ENCODE results near the gene SCN9A.
A peak's percentile ranks its signal among the peaks of the same experiment; 100 is the strongest.
"Not testable (repeated sequence)": the region's sequence is repeated elsewhere in the genome, so short reads cannot be mapped to it uniquely, and the experiment has no call there.

Gene SCN9A

DNA sequence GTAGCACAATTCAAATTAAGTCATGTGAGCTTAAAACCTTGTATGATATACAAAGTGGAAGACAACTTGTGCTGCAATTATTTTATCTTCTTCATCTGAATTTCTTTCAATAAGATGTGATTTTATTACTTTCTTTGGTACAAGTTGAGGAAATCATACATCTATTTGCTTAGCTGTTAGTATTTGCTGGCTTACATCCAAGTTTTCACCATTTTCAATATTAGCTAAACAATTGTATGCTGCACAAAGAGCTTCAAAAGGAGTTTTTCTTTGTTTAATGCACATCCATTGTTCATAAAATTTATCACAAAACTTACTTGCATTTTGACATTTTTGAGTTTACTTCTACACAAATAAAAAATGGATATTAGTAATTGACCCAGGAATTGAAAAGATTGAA lies 40.9 kb downstream of the SCN9A start:
- no peak for DNase-seq (ENCODE audit: low spot score)

DNA sequence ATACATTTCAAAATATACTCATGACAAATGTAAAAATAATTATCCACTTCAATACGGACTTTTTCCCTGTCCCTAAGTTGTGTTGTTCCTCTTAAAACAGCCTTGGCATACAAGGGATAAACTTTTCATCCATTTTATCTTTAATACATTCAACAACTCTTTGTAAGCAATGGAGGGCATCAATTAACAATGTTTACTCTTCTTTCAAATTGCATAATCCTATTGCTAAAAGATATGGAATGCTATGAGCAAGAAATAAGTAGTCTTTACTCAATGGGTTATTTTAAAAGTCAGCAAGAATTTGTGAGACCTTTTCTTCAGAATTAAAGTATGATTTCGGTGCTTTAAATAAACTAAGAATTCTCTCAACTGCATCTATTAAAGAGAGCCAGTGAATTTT lies 41.9 kb downstream of the SCN9A start:
- DNase-seq (ENCODE audit: low spot score) = peak; percentile 4

DNA sequence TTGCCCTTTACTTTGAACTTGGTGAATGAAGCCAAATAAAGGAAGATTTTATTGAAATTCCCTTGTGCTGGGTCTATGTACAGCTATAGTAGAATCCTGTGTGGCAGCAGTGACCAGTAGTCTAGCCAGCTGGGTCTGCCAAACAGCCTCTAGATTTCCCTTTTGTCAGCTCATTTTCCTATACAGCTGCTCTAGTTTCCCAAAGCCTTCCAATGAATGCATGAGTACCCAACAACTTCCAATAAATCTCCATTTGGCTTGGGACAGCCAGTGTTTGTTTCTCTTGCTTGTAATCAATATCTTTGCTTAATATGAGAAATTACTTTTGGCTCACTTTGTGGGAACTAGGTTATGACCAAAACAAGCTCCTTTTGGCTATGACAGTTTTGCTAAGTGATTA lies 43.6 kb downstream of the SCN9A start:
- DNase-seq (ENCODE audit: low spot score) = no peak

DNA sequence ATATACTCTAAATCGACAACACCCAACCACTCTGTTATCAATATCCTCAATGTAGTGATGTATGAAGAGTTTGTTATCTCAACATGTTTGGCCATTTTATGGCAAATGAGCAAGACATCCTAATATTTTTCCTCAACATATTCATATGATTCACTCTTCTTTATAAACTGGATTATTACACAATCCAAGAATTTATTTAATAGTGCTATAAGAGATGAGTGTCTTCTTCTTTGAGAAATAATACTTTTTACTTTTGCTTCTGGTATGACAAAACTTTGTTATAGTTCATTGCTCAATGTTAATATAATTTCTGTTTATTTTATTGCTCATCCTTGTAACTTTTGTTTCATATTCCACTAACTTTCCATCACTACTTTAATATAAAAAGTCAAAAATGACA lies 44.3 kb downstream of the SCN9A start:
- no peak for DNase-seq (ENCODE audit: low spot score)

DNA sequence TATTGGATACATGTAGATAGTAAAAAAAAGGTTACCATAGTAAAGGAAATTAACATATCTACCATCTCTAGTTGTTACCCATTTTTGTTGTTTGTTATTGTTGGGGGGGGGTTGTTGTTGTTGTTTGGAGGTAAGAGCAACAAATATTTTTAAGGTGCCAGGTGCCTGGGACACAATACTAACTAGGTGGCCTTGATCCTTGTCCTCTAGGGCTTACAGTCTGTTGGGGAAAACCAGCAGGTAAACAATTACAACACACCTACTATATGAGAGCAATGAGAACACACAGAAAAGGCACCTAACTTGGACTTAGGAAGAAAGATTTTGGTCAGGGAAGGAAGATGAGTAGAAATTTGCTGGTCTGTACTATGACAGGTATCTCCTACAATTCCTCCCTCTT lies 46.3 kb downstream of the SCN9A start:
- DNase-seq (ENCODE audit: low spot score) = no peak

DNA sequence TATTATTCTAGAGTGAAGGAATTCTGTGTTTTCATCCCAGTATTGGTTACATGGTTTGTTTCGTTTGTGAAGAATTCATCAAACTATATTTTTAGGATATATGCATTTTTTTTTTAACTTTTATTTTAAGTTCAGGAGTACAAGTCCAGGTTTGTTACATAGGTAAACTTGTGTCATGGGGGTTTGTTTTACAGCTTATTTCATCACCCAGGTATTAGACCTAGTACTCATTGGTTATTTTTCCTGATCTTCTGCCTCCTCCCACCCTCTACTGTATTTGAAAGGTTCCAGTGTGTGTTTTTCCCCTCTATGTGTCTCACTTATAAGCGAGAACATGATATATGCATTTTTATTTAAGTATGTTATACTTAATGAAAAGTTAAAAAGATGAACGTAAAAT lies 47.6 kb downstream of the SCN9A start:
- no peak for DNase-seq (ENCODE audit: low spot score)

DNA sequence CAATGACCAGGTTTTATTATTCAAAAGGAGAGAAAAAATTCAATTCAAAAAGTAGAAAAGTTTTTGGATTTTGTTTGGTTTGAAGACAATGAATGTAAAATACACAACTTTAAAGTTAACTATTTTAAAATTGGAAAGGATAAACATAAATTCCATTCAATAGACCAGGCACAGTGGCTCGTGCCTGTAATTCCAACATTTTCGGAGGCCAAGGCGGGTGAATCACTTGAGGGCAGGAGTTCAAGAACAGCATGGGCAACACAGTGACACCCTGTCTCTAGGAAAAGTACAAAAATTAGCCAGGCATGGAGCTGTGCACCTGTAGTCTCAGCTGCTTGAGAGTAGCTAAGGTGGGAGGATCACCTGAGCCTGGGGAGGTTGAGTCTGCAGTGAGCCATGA lies 54.7 kb downstream of the SCN9A start:
- DNase-seq (ENCODE audit: low spot score) = no peak

DNA sequence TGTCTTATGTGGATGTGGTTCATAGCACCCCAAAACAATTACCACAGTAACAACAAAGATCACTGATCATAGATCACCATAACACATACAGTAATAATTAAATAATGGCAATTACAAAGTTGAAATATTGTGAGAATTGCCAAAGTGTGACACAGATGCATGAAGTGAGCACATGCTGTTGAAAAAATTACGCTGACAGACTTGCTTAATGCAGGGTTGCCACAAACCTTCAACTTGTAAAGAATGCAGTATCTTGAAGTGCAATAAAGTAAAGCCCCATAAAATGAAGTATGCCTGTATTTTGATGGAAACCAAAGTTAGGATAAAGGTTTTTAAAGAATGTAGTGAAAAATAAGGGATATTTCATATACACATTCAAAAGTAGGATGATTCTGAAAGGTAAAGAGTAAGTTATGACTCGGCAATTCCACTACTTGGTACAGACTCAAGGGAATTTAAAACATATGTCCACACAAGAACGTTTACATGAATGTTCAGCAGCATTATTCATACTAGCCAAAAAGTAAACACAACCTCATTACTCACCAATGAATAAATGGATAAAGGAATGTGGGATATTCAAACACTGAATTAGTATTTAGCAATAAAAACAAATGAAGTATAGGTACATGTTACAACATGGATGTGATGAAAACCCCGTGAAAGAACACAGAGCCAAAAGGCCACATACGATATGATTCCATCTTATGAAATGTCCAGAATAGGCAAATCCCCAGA lies 61.6 kb downstream of the SCN9A start:
- no peak for DNase-seq (ENCODE audit: low spot score)

DNA sequence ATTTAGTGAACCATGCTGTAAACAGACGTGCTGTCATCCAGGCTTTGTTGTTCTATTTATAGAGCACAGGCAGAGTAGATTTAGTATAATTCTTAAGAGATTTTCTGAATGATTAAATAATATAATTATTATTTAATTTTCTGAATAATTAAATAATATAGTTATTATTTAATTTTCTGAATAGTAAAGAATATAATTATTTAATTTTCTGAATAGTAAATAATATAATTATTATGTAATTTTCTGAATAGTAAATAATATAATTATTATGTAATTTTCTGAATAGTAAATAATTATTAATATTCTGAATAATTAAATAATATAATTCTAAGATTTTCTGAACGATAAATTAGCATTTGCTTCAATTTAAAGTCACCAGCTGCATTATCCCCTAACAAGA lies 62.9 kb downstream of the SCN9A start:
- not testable (repeated sequence) for DNase-seq (ENCODE audit: low spot score)

DNA sequence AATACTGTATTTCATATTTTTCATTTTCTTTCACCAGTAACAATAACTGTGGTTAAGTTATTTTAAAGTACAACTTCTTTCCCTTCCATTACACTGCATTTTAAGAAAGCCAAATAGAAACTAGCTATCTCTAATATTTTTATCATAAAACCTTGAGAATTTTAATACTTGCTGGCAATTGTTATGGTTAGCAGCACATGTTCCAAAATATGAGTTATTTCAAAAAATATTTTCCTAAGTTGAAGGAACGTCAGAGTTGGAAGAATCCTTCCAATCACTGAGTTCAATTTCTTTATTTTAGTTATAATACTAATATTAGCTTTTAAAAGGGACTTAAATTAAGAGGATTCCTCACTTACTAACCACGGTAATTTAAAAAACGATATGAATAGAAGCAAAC lies 68.4 kb downstream of the SCN9A start:
- no peak for DNase-seq (ENCODE audit: low spot score)

DNA sequence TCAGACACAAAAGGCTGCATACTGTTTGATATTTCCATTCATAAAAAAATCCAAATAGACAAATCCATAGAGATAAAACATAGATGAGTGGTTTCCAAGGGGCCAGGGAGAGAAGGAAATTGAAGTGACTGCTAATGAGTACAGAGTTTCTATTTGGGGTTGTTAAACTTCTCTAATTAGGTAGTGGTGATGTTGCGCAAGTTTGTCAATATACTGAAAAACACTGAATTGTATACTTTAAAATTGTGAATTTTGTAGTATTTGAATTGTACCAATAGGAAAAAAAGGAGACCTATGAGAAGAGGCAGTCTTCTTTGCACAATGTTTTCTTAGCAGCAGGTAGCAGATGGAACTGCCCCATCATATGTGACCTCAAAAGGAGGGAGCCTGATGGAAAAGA lies 71.1 kb downstream of the SCN9A start:
- DNase-seq (ENCODE audit: low spot score) = no peak

DNA sequence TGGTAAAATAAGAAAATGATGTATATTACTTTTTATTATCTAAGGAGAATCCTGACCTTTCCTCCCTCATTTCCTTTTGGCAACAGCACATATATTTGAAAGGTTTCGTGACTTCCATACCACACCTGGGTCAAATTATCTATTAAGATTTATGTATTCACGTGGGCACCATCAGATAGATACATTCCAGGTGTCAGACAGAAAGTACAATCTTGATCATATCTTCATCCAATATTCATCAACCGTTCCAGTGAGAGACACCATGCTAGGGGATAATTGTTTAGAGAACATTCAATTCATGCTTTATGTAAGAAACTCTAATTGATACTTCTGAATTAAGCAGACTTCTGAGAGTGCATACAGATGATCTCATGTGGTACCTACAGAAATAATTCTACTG lies 73.7 kb downstream of the SCN9A start:
- DNase-seq (ENCODE audit: low spot score) = no peak

DNA sequence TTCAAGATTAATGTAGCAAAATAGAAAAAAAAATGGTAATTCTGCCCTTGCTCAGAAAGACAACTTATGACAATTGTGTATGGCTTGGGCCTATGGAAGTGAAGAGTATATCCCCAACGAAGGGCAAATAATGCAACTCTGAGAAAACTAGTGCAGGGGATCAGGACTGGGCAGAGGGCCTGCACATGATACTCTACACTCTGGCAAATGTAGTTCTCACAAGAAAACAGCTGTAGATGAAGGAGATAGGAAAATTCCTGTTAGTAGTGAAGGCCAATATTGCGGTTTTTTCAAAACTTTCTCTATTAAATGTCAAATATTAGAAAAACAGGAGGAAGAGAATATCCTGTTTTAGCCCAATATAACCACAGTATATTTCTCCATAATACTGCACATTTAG lies 77.8 kb downstream of the SCN9A start:
- DNase-seq (ENCODE audit: low spot score) = no peak

DNA sequence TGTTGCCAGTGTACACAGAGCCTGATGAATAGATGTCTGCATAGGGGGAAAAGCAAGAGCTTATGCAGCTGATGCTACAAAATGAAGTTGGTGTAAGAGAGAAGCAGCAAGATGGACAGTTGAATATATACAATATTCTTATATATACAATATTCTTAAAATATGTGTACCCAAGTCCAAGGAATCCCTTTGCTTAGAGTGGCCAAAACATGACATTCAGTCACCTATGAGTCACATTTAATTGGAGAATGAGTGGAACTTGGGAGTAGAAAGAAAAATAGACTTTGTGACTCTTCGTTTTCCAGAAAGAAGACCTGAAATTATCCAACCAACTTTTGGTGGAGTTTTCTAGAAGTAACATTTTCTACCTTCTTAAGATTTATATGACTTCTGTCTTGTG lies 81.8 kb downstream of the SCN9A start:
- DNase-seq (ENCODE audit: low spot score) = peak; percentile 1

DNA sequence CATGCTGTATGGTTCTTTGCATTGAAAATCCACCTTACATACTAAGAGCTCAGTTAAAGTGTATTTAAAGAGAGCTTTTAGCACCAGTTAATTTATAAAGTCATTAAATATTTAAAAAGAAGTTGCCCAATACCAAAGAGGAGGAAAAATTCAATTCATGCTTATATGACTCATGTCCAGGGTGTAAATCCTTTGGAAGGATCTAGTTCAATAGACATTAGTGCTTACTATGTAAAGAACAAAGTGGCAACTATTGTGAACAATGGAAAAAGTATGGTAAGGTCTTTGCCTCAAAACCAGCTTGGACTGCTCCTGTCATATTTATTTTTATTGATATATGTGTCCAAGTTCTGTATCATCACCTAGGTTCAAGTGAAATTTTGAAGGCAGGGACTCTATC lies 90.5 kb downstream of the SCN9A start:
- DNase-seq (ENCODE audit: low spot score) = no peak

DNA sequence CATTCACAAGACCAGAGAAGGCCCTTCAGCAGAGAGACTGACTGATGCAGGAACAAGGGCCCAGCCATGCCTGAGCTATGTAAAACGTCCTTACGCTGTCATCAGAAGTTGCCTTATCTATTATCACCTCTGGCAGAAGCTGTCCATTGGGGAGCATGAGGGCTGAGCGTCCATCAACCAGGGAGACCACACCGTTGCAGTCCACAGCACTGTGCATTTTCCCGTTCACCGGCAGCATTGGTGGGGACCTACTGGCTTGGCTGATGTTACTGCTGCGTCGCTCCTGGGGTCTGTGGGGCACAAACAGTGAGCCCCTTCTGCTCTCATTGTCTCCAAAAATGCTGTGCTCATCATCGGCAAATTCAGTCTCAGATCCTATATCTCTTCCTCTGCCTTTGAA lies 91.4 kb downstream of the SCN9A start:
- DNase-seq (ENCODE audit: low spot score) = no peak

DNA sequence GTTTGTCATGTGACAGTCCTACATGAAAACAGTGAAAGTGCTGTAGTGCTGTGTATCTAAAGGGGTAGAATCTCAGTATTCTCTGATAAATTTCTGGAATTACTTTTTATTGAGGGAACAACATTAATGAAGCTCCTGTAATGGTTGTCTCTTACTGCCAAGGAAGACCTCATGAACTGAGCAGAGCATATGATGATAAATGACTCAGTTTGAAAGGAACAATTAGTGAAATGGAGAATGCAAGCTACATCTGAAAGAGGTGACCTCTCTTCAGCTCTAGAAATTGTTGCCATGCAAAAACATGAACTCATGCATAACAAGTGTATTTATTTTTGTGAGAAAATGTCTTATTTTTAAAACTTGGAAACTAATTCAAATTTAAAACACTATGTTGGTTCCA lies 93.6 kb downstream of the SCN9A start:
- DNase-seq (ENCODE audit: low spot score) = no peak

DNA sequence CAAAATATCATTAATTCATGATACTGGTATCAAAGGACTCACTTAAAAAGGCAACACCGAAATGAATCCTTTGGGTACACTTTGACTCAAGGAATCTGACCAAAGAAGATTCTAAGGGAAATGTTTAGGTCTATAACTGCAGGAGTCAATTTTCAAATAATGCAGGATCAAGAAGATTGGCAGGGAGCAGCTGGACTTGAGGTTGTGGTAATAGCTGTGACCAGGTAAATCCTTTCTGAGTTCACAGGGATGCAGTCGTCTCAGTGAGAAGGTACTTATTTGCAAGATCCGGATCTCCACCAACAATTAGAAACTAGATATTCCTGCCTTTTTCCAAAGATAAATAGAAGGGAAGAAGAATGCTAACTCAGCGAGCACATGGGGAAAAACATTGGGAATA lies 96.9 kb downstream of the SCN9A start:
- no peak for DNase-seq (ENCODE audit: low spot score)

DNA sequence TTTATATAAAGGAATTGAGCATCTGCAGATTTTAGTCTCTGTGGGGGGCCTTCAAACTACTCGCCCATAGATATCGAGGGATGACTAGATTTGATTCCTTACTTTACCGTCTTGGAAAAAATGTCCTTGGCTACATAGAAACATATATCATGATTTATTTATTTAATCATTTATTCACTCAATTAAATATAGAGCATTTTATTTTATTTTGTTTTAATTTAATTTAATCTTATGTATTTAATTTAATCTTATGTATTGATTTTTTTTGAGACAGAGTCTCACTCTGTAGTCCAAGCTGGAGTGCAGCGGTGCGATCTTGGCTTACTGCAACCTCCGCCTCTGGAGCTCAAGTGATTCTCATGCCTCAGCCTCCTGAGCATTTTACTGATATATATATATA lies 105.4 kb downstream of the SCN9A start:
- no peak for DNase-seq (ENCODE audit: low spot score)

DNA sequence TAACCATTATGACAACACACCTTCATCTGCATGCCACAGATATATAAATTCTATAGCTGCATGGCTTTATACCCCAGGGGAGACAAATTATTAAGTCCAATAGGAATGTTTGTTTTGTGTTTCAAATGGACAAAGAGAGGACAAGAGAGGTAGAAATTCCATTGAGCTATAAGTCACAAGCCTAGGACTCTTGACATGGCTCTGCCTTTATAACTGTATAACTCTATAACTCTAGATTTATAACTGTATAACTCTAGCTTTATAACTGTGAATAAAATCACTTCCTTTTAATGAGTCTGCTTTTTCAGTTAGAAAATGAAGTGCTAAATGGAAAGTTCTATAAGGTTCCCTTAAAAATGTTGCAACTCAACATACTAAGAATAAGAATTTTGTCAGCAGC lies 106.4 kb downstream of the SCN9A start:
- DNase-seq (ENCODE audit: low spot score) = no peak

DNA sequence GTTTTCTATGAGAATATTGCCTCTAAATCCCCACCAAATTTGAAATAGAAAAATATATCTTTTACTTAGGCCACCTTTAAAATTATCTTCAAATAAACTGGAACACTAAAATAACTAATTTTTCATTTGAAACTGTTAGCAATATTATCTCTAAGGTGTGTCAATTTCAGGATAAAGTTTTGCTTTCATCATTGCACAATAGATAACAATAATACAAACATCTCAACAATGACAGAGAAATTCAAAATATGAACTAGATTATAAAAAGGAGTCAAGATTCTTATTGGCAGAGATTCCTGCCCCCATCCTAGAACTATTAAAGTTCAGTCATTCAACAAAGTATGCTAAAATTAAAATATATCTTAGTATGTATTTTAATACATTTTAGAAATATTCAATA lies 117.9 kb downstream of the SCN9A start:
- no peak for DNase-seq (ENCODE audit: low spot score)

DNA sequence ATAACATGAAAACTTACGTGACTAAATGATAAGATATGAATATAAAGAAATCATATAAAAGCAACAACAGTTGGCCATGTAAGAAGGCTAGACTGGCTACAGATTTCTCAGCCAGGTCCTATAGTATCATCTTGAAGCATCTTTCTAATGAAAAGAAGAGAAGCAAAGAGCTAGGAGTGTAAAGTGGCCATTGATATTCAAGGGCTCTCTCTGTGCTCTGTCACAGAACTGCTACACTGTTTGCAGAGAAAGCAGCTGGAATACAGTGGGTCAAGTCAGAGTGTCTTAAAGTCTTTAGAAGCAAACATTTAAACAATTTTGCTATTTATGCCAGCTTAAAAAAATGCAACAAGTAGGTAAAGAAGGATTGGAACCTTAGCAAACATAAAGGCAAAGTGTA lies 118.8 kb downstream of the SCN9A start:
- DNase-seq (ENCODE audit: low spot score) = no peak

DNA sequence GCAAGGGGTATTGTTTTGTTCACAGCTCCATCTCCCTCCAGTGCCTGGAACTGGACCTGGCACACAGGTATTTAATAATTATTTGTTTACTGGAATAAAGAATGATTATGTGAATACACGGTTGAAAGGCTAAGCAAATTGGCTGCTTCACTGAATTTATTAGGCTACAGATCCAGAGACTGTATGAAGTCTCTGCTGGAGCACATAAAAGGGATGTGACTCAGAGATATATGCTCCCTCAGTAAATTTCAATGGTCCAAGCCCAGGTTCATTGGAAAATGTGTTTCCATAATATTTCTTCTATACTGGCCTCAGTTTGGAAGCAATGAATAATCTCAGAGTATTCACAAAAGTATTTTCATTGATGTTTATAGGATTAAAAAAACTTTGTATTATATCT lies 126.4 kb downstream of the SCN9A start:
- no peak for DNase-seq (ENCODE audit: low spot score)

DNA sequence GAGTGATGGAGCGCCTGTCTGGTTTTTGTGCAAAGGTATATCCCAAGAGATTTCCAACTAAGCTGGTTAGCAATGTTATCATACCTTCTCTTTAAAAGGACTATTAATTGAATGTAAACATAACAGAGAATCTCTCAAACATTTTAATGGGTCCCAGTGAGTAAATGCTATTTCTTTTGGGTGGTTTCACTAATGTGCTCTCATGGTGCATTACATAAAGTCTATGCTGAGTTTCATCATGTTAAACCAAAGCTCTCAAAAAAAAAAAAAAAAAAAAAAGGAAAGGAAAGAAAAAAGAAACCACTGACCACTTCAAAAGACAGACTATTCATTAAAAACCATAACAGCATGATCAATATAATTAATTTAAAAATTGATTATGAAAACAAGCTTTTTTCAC lies 128.8 kb downstream of the SCN9A start:
- no peak for DNase-seq (ENCODE audit: low spot score)

DNA sequence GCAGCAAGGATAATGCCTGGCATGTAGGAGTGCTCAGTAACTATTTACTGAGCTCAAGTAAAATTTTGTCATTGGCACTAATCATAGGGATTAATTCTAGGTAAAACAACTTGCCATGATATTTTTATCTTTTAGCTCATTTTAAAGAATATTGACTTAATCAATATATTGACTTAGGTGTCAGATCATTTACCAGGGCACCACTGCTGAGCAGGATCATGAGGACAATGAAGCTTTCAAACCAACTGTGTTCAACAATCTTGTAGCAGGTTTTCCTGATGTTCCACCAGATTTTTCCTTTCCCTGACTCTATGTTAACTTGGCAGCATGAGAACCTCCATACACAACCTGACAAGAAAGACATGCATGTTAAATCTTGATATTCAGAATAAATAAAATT lies 133.4 kb downstream of the SCN9A start:
- no peak for DNase-seq (ENCODE audit: low spot score)
